ENCODE measurements around the gene GAST.

Gene GAST

GRCh38 chr17:41738801-41739112 lies 26.6 kb downstream of the GAST start:
- DNase-seq = no peak

GRCh38 chr17:41739661-41740352 lies 27.7 kb downstream of the GAST start:
- DNase-seq = no peak

- DNase-seq = no peak
These were observed 28.4 kb downstream of the GAST start for GRCh38 chr17:41740506-41740905.

DNA sequence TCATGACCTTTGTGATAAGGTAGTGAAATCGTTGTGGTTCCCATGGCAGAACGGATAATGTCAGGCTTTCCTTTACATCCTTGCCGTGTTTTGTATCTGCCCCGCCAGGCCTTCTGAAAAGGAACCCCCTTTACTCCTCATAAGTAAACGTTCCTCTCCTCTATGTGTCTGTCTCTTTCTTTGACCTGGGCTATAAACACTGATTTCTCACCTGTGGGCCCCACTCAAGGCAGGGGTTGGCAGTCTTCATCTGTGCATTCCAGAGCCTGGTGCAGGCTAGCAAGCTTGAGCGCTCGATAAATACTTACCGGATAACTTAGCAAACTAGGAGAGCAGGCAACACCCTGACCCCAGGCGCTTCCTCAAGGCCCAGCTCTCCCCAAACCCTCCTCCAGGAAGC lies 29.6 kb downstream of the GAST start:
- no peak for DNase-seq

- DNase-seq = no peak
These were observed 36.1 kb downstream of the GAST start for GRCh38 chr17:41748275-41748674.

DNA sequence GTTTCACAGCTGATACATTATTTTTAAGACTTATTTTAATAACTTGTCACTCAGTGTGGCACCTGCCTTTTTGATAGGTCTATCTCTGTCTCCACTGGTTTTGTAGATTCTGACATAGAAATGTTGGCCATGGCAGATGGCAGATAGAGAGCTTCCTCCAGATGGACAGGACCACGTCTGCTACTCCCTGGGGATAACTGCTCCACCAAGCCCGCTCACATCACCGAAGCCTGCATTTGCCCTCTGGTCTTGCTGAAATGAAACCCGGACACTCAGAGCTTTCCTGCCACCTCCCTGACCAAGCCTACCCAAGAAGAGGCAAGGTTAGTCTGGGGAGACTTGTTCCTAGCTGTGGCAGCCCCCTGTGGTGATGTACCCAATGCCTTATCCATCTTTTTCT lies 38.7 kb downstream of the GAST start:
- DNase-seq = no peak

GRCh38 chr17:41751288-41751687 lies 39.2 kb downstream of the GAST start:
- no peak for DNase-seq

DNA sequence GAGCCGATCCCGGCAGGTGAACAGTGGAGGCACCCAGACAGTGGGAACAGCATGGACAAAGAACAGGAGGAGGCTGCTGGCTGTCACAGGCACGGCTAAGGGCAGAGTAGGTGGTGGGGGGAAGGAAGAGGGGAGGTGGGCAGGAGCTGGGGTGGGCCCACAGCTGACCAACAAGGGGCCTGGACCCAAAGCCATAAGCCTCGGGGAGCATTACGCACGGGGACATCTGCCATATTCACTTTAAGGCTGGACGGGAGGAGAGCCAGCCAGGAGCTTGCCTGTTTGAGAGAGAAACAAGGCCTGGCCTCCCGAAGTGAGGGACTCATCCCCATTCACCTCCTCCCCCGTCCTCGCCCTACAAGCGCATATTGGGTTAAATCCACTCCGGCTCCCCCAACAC lies 41.9 kb downstream of the GAST start:
- no peak for DNase-seq

- DNase-seq = no peak
These were observed 46.5 kb downstream of the GAST start for GRCh38 chr17:41758601-41759000.

DNA sequence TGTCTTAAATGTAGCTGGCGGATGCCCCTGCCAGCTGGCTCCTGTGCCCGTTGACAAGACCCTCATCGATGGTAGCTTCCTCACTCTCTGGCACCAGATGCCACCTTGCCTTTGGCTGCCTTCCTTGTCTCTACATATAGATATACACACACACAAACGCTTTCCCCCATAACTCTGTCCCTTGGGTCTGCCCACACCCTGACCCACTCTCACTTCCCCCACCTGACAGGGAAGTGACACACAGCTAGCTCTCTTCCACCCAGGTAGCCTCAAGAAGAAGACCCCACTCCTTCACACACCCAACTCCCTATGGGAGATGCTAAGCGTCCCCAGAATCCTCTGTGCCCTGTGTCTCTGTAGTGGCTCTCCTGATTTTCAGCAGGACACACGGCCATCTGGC lies 48.7 kb downstream of the GAST start:
- no peak for DNase-seq

DNA sequence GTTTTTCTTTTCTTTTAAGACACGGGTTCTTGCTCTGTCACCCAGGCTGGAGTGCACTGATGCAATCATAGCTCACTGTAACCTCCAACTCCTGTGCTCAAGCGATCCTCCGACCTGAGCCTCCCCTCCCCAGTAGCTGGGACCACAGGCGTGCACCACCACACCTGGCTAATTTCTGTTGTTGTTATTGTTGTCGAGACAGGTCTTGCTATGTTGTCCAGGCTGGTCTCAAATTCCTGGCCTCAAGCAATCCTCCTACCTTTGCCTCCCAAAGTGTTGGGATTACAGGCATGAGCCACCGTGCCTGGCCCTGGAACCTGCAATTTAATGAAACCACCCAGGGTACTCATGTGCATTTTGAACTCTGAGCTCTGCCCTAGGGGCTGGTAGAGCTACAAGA lies 50.3 kb downstream of the GAST start:
- DNase-seq = no peak

DNA sequence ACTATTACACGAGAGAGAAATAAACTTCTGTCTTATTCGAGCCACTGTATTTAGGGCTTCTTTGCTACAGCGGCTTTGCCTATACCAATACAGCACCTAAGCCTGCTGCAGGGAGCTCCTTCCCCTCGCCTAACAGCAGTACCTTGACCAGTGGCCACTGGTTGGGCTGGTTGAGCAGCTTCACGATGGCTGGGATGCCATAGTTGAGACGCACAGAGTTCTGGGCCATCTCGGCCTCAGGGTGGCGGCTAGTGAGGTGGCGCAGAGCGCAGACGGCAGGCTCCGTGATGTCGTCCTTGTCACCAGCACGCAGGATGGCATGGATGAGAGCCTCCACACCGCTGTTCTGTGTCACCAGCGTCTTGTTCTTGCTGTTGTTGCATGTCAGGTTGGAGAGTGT lies 50.7 kb downstream of the GAST start:
- DNase-seq = no peak

DNA sequence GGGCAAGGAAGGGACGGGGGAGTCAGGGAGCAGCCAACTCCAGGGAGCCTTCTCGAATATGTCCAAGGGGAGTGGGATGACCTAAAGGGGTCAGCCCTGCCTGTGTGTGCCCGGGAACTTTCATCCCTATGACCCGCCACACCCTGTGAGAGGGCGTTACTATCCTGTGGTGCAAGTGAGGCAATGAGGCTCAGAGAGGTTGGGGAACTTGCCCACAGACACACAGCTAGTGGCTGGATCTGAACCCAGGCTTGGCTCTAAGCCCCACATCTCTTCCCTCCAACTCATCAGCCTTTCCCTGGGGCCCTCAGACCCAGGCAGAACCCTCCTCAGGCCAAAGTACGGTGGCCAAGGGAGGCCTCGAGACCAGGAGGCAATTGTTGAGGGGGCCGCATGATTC lies 51.2 kb downstream of the GAST start:
- DNase-seq = no peak

Measured in nucleus accumbens (tissue), 56 donors.